ENCODE data around the gene CALML6. TPM values are rescaled to one million over a fixed set of nuclear protein-coding genes. Genes with fewer than 3 reads are reported as not detected.

The CALML6 gene
- total RNA-seq, 1 donor from 2014 or later = not detected

GRCh38 chr1:1910651-1911331, 4.3 kb upstream of the CALML6 start:
- DNase-seq (ENCODE audit: low read depth, low spot score) = no peak

GRCh38 chr1:1911350-1912041, 3.6 kb upstream of the CALML6 start:
- DNase-seq (ENCODE audit: low read depth, low spot score) = no peak

DNA sequence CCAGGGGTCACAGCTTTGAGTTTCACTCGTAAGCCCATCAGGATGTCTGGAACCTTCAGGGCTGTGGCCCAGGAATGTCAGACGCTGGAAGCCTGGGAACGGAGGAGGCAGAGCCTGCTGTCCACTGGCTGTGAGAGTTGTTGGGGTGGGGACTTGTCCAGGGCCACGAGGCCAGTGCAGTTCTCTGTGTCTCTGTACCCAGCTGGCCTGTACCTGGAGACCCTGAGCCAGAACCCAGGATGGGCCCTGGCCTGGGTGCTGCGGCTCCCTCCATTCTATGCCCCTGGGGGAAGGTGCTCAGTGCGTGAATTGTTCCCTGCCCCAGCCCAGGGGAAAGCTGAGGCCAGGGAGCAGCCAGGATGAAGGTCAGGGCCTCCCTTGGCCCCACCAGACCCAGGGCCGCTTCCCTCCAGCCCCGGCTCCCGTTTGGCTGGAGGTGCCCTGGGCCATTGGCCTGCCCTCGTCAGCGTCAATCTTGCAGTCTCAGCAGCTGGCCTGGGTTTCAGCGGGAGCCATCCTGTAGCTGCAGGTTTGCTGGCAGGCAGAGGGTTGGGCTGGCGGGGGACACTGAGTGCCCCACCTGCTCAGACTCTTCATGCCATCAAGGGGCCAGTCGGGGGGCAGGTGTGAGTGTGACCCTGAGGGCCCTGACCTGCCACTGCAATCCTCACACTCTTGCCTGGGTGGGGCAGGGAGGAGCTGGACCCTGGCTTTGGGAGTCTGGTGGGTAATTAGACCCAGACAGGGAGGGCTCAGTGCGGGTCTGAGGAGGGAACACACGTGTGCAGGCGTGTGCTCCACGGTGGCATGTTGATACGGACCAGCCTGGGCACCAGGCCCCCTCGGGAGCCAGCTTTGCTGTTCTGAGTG, 724 bp upstream of the CALML6 start:
- no peak for DNase-seq (ENCODE audit: low read depth, low spot score)

- no peak for DNase-seq (ENCODE audit: low read depth, low spot score)
Measured at GRCh38 chr1:1915911-1916840, 1.1 kb downstream of the CALML6 start.

DNA sequence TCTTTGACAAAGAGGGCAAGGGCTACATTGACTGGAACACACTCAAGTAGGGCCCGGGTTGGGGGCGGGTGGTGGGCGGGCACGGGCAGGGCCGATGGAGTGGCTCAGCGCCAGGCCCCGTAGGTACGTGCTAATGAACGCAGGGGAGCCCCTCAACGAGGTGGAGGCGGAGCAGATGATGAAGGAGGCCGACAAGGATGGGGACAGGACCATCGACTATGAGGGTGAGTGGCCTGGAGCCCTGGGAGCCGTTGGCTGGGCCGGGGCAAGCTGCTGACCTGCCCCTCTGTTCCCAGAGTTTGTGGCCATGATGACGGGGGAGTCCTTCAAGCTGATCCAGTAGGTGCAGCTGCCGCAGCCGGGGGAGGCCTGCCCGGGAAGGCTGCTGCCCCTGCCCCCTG, 1.8 kb downstream of the CALML6 start:
- DNase-seq (ENCODE audit: low read depth, low spot score) = no peak

DNA sequence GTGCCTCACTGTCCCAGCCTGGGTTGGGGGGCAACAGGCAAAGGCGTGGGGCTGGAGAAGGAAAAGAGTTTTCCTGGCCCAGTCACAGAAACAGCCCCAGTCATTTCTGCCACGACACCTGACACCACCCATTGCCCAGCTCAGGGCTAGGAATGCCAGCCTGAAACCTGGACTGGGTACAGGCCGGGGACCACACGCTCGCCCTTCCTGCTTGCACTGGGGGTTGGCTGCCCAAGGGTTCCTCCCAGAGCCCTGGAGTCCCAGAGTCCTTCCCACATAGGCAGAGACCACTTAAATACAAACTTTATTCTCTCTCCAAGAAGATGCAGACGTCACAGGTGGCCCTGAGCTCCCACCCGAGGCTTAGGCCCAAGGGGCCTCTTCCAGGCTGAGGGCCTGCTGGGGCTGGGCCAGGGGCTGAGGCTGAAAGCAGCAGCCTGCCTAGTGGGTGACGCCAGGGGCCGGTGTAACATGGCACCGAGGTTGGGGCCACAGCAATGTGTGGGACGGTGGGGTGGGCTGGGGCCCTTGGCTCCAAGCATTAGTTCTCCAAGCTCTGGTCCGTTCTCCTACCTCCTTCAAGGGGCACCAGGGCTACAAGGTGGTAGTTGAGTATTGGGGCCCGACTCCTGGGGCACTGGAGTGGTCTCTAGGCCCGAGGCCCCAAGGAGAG, 2.4 kb downstream of the CALML6 start:
- DNase-seq (ENCODE audit: low read depth, low spot score) = no peak

- no peak for DNase-seq (ENCODE audit: low read depth, low spot score)
Measured at GRCh38 chr1:1917995-1918900, 3.2 kb downstream of the CALML6 start.

DNA sequence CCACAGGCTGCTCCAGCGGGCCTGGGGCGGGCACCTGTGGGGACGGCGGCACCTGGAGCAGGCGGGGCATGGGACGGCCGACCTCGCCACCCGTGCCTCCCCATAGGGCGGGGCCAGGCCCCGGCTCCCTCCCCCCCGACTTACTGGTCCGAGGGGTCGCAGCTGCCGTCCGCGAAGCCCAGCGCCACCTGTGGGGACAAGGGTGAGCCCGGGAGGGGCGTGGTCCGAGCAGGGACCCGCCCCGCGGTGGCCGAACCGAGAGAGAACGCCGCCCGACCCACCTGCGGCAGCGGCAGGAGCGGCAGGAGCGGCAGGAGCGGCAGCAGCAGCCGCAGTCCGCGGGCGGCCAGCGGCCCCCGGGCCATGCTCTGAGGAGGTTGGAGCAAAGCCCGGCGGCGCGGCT, 3.8 kb downstream of the CALML6 start, which contains the start of gene TMEM52:
Gene TMEM52 (minus strand): TSS at position 379 of the 403 bp plus-strand sequence. CDS start 14 bp downstream, at position 365.
- no peak for DNase-seq (ENCODE audit: low read depth, low spot score)

GRCh38 chr1:1919304-1920056, 4.4 kb downstream of the CALML6 start:
- DNase-seq (ENCODE audit: low read depth, low spot score) = peak; percentile 84

GRCh38 chr1:1920057-1920607, 5.1 kb downstream of the CALML6 start:
- no peak for DNase-seq (ENCODE audit: low read depth, low spot score)

DNA sequence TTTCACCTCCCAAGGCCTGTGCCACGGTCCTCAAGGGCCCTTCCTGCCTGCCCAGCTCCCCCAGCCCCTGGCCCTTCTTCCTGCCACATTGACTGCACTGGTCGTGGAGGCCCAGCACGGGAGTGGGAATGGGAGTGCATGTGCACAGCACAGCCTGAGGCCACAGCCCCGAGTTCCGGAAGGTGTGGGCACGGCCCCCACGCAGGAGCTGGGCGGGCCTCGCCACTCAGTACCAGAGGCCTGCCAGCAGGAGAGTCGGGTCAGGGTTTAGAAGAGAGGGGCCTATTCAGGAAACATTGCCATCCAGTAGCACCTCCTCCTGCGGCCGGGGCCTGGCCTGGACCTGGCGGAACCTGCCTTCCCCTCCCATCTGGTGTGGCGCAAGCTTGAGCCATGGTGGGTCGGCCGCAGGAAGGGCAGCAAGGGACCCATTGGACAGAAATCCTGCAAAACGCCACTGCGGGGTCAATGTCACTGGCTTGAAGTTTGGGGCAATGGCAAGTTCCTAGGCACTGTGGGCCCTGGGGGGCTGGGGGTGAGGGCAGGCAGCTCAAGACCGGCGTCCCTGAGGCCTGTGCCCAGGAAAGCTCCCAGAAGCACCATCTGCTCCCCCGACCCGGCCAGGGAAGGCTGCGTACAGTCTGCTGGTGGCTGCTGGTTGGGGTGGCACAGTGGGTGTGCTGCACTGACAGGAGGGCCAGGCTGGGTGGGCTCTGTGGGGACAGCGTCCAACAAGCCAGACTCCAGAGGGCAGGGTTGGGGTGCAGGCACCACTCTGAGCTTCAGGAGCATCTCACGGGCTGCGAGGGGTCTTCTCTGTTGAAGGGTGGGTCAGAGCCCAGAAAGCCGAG, 5.8 kb downstream of the CALML6 start:
- DNase-seq (ENCODE audit: low read depth, low spot score) = no peak

- DNase-seq (ENCODE audit: low read depth, low spot score) = no peak
Measured at GRCh38 chr1:1921459-1921862, 6.4 kb downstream of the CALML6 start.

DNA sequence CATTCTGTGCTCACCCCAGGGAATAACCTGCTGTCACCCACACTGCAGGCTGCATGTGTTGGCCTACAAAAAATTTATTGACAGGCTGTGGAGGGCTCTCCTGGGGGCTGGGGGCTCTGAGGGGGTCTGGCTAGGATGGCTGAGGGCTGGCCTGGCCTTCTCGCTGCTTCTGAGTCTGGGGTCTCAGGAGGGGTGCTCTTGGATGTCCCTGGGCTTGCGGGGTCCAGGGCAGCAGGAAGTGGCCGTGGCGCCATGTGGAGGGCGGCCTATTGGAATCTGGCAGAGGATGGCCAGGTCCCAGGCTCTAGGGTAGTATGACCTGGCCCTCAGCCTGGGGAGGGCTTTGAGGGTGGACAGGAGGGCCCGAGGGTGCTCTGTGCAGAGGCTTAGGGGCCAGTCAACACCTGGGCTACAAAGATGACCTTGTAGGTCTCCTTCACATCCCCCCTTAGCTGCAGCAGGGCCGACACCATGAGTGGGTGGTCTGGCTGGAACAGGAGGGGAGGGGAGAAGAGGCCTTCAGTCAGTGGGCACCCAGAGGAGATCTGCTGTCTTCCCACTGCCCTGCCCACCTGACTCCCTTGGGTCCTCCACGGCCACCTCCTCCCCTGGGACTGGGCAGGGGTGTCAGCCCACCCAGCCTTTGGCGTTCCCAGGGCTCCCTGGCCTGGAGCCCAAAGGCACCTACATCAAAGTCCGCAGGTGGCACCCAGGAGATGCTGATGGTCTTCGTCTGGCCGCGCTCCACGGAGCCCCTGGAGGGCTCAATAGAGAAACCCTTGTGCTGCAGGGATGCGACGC, 7.0 kb downstream of the CALML6 start:
- DNase-seq (ENCODE audit: low read depth, low spot score) = no peak

DNA sequence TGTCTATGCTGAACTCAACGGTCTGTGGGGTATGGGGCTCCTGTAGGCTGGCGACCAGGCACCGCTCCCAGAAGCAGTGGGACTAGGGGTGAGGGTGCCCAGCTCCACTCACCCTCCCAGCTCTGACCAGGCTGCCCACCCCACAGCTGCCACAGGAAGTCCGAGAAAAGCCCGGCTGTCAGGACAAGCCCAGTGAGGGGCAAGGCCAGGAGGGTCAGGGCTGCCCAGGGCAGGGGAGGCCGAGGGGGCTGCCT, 7.6 kb downstream of the CALML6 start:
- DNase-seq (ENCODE audit: low read depth, low spot score) = no peak

DNA sequence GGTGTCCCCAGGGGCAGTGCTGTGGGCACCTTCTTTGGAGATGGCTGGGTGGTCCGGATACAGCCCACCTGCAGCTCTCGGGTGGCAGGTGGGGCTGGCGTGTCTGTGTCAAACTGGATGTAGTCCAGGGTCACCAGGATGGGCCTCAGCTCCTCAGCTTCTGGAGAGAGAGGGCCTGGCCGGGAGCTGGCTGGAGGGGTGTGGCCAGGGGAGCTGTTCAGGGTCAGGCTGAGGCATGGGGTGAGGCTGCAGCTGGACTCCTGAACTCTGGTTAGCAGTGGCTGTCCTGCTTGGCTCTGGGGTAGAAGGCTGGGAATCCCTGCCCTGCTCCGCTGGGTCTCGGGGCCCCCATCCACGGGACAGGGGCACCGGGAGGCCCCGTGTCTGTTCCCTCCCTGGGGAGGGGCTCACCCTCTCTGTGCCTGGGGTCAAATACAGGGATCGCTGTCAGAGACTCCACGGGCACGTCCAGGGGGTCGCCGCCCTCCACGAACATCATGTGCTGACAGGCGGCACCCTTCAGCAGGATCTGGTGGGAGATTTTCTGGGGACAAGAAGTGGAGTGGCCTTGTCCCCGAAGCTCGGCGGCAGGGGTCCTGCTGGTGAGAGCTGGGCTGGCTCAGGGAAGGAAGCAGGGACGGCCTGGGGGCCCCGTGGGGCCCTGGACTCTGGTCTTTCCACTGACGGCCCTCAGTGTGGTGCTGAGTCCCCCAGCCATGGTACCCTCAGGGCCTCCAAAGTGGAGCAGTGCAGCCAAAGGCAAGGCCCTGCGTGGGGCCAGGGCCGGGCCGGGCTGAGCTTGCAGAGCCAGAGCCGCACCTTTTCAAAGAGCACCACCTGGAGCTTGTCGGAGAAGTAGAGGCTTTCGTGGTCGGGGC, 8.1 kb downstream of the CALML6 start:
- no peak for DNase-seq (ENCODE audit: low read depth, low spot score)

DNA sequence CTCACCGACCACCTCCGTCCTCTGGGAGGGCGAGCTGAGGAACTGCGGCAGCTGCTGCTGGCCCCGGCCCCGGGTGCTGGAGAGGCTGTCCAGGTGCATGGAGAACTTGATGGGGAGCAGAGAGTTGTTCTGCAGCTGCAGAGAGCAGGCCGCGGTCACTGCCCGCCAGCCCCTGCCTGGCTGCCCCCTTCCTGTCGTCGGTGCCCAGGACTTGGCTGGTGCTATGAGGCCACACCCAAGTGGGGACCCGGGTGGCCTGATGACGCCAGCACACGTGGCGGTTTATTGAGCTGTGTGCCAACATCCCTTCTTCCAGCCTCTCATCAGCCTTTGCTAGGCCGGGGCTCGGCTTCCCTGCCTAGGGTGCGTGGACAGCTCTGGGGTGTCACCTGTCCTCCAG, 9.3 kb downstream of the CALML6 start:
- DNase-seq (ENCODE audit: low read depth, low spot score) = no peak

All from pulmonary artery endothelial cell (primary cell).